Gastroesophageal sphincter (tissue), 4 donors: ENCODE results near the gene TLE3. TPM values are rescaled to one million over a fixed set of nuclear protein-coding genes. Genes with fewer than 3 reads are reported as not detected.

ENCODE experiments used
- ATAC-seq: fragments of 150-250 bp; one replicate; pipeline ENCODE4 v1.9.1; 2016; ENCODE audit warnings: mild to moderate bottlenecking, moderate library complexity
- H3K27ac ChIP-seq, 4 donors: fragments of 200-600 bp; sonication (generic) in 3 of 4; 1 replicate in 3 of 4; 2 replicates in 1 of 4; pipeline ENCODE4 v1.5.1; 2016 to 2019
- H3K27me3 ChIP-seq: fragments of 200-600 bp; sonication (generic); one replicate; pipeline ENCODE4 v1.5.1; 2019
- H3K36me3 ChIP-seq, 2 donors: fragments of 200-600 bp; sonication (generic); one replicate each; pipeline ENCODE4 v1.5.1; 2019; ENCODE audit warnings: control low read depth in 1 of 2
- H3K4me1 ChIP-seq, 3 donors: fragments of 200-600 bp; sonication (generic); 1 replicate in 2 of 3; 2 replicates in 1 of 3; pipeline ENCODE4 v1.5.1; 2016 to 2019; ENCODE audit warnings: control low read depth in 2 of 3
- H3K4me3 ChIP-seq, 2 donors: fragments of 200-600 bp; sonication (generic); one replicate each; pipeline ENCODE4 v1.5.1; 2019; ENCODE audit warnings: mild to moderate bottlenecking in 1 of 2, moderate library complexity in 1 of 2
- H3K9me3 ChIP-seq, 3 donors: fragments of 200-600 bp; sonication (generic); one replicate each; pipeline ENCODE4 v1.5.1; 2017 to 2019; ENCODE audit warnings: control low read depth in 2 of 3
- EP300 ChIP-seq: sonication (generic); formaldehyde crosslinking; IDR thresholded peaks from one replicate; pipeline ENCODE4 v1.6.1; 2017; ENCODE audit warnings: antibody characterized with exemption, mild to moderate bottlenecking
- POLR2A ChIP-seq, 2 donors: fragments of 450-650 bp; IDR thresholded peaks; one replicate each; pipeline ENCODE4 v1.6.1; 2017; ENCODE audit warnings: antibody characterized with exemption in 2 of 2, mild to moderate bottlenecking in 2 of 2, moderate library complexity in 1 of 2
- POLR2AphosphoS5 ChIP-seq: sonication (generic); formaldehyde crosslinking; IDR thresholded peaks from one replicate; pipeline ENCODE4 v1.6.1; 2017; ENCODE audit warnings: antibody characterized with exemption
- WGBS, 2 donors: methylation state at CpG; one replicate each; pipeline ENCODE4 v1.1.5; 2018; ENCODE audit warnings: low coverage in 1 of 2; 5-methylcytosine and 5-hydroxymethylcytosine counted together
- total RNA-seq, 4 donors: library from RNA; depleted of rRNA; stranded (reverse); fragments of >200 nt; gene quantifications; one replicate each; pipeline ENCODE4 v1.1.0, GENCODE V29; 2016
- TF ChIP-seq, protein P1 (sequence below), 4 experiments: fragments of 200-600 bp in 2 of 4; fragments of 450-650 bp in 2 of 4; sonication (generic) in 1 of 4; IDR thresholded peaks; one replicate each; pipeline ENCODE4 v1.5.1; 2017 to 2019; ENCODE audit warnings: antibody characterized with exemption in 4 of 4, mild to moderate bottlenecking in 2 of 4, moderate library complexity in 2 of 4

TLE3 gene
- total RNA-seq = 10 to 100 TPM; 32.4 to 81.6 (median 62.6) TPM

- no peaks in the 10 kb centered on the region for H3K9me3 ChIP-seq
- H3K4me3 ChIP-seq = peak within 1 kb of the TSS; percentile 77 to 93
- peak; percentile 77 for ATAC-seq
- peak within 1 kb of the TSS; percentile 88 to 97 (median 96) for H3K27ac ChIP-seq
- no peaks in the 10 kb centered on the region for H3K36me3 ChIP-seq
- WGBS, 2 donors = 0% methylated on average over 18 to 23 of the region's 77 CpGs
- H3K27me3 ChIP-seq = no peaks in the 10 kb centered on the region
- no peak for TF ChIP-seq EP300
- peak; percentile 96 for TF ChIP-seq POLR2AphosphoS5
- TF ChIP-seq, protein P1, sequence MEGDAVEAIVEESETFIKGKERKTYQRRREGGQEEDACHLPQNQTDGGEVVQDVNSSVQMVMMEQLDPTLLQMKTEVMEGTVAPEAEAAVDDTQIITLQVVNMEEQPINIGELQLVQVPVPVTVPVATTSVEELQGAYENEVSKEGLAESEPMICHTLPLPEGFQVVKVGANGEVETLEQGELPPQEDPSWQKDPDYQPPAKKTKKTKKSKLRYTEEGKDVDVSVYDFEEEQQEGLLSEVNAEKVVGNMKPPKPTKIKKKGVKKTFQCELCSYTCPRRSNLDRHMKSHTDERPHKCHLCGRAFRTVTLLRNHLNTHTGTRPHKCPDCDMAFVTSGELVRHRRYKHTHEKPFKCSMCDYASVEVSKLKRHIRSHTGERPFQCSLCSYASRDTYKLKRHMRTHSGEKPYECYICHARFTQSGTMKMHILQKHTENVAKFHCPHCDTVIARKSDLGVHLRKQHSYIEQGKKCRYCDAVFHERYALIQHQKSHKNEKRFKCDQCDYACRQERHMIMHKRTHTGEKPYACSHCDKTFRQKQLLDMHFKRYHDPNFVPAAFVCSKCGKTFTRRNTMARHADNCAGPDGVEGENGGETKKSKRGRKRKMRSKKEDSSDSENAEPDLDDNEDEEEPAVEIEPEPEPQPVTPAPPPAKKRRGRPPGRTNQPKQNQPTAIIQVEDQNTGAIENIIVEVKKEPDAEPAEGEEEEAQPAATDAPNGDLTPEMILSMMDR (IDR thresholded peaks at IDR 0.05) = peak in 2 of 4 experiments; percentile 27 to 46
- TF ChIP-seq POLR2A (IDR thresholded peaks at IDR 0.05) = peak; percentile 79 to 83
- H3K4me1 ChIP-seq = peaks cover 0 to 79% (median 56%) of the 10 kb centered on the region in 3 donors
Measured at GRCh38 chr15:70097321-70098152, at the start of gene TLE3. TLE3 (minus strand) TSS chr15:70097917; CDS start chr15:70096798, 1,119 bp downstream.

- Histone ChIP-seq H3K4me1 (peaks cover 0 to 21% (median 0%) of the 10 kb centered on the region in 3 donors), H3K36me3 (no peaks in the 10 kb centered on the region), H3K9me3 (no peaks in the 10 kb centered on the region), H3K27ac (no peak overlapping the region), H3K27me3 (no peaks in the 10 kb centered on the region), H3K4me3 (no peak overlapping the region)
- TF ChIP-seq, protein P1 (IDR thresholded peaks at IDR 0.05) = no peak
- TF ChIP-seq POLR2A (IDR thresholded peaks at IDR 0.05) = no peak
- TF ChIP-seq POLR2AphosphoS5 = no peak
- no peak for TF ChIP-seq EP300
- 92 to 97% methylated on average over 4 to 6 of the region's 8 CpGs for WGBS, 2 donors
- ATAC-seq = no peak
Measured at GRCh38 chr15:70147178-70147760, 49.6 kb upstream of the TLE3 start.

DNA sequence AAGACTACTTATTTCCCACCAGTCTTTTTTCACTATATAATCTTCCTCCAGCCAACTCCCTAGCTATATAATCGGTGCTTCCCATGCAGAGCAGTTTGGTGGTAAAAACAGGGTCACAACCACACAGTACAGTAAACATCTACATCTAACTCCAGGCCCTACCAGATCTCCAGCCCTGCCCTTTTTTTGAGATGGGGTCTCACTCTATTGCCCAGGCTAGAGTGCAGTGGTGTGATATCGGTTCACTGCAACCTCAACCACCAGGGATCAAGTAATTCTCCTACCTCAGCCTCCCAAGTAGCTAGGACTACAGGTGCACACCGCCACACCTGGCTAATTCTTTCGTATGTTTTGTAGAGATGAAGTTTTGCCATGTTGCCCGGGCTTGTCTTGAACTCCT, 49.1 kb upstream of the TLE3 start:
- TF ChIP-seq EP300 = no peak
- TF ChIP-seq, protein P1 (IDR thresholded peaks at IDR 0.05) = no peak
- TF ChIP-seq POLR2AphosphoS5 = no peak
- no peak for TF ChIP-seq POLR2A (IDR thresholded peaks at IDR 0.05)
- Histone ChIP-seq H3K27ac (no peak overlapping the region), H3K9me3 (no peaks in the 10 kb centered on the region), H3K36me3 (no peaks in the 10 kb centered on the region), H3K4me1 (peaks cover 0 to 20% (median 0%) of the 10 kb centered on the region in 3 donors), H3K27me3 (no peaks in the 10 kb centered on the region), H3K4me3 (no peak overlapping the region)
- whole genome bisulfite sequencing, 2 donors = 93 to 98% methylated on average over 3 to 5 of the region's 5 CpGs
- no peak for ATAC-seq

- peaks cover 0 to 25% (median 0%) of the 10 kb centered on the region in 3 donors for H3K4me1 ChIP-seq
- no peak overlapping the region for H3K4me3 ChIP-seq
- TF ChIP-seq POLR2A (IDR thresholded peaks at IDR 0.05) (no peak), EP300 (no peak), POLR2AphosphoS5 (no peak)
- TF ChIP-seq, protein P1 (IDR thresholded peaks at IDR 0.05) = no peak
- H3K9me3 ChIP-seq = no peaks in the 10 kb centered on the region
- H3K27me3 ChIP-seq = no peaks in the 10 kb centered on the region
- H3K36me3 ChIP-seq = no peaks in the 10 kb centered on the region
- ATAC-seq = no peak
- H3K27ac ChIP-seq = no peak overlapping the region
Measured at GRCh38 chr15:70146162-70146561, 48.4 kb upstream of the TLE3 start.
